GM21737 (cell line): ENCODE measurements around the gene VSIG4.
"Not testable (repeated sequence)": the region's sequence is repeated elsewhere in the genome, so short reads cannot be mapped to it uniquely, and the experiment has no call there.

Source experiments
- ATAC-seq: cut with Tn5 transposase; IDR thresholded peaks from one replicate; pipeline ENCODE4 v1.9.1; 2021; ENCODE audit warnings: mild to moderate bottlenecking, moderate library complexity; ENCODE audit not compliant: unreplicated experiment

VSIG4 gene, protein sequence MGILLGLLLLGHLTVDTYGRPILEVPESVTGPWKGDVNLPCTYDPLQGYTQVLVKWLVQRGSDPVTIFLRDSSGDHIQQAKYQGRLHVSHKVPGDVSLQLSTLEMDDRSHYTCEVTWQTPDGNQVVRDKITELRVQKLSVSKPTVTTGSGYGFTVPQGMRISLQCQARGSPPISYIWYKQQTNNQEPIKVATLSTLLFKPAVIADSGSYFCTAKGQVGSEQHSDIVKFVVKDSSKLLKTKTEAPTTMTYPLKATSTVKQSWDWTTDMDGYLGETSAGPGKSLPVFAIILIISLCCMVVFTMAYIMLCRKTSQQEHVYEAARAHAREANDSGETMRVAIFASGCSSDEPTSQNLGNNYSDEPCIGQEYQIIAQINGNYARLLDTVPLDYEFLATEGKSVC

GRCh38 chrX:66039944-66040343 lies at the start of gene VSIG4:
TSS of gene VSIG4 (minus strand) at chrX:66040080. CDS start at chrX:66039998, 82 bp downstream.
- no peak for ATAC-seq

DNA sequence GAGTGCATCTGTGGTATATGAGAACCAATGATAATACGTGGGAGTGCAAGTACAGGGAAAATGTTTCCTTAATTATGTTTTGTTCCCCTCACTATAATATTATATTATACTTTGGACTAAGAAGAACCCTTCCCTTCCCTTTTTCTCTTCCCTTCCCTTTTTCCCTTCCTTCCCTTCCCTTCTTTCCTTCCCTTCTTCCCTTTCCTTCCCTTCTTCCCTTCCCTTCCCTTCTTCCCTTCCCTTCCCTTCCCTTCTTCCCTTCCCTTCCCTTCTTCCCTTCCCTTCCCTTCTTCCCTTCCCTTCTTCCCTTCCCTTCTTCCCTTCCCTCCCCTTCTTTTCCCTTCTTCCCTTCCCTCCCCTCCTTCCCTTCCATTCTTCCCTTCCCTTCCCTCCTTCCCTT lies 36.9 kb upstream of the VSIG4 start:
- ATAC-seq = no peak

DNA sequence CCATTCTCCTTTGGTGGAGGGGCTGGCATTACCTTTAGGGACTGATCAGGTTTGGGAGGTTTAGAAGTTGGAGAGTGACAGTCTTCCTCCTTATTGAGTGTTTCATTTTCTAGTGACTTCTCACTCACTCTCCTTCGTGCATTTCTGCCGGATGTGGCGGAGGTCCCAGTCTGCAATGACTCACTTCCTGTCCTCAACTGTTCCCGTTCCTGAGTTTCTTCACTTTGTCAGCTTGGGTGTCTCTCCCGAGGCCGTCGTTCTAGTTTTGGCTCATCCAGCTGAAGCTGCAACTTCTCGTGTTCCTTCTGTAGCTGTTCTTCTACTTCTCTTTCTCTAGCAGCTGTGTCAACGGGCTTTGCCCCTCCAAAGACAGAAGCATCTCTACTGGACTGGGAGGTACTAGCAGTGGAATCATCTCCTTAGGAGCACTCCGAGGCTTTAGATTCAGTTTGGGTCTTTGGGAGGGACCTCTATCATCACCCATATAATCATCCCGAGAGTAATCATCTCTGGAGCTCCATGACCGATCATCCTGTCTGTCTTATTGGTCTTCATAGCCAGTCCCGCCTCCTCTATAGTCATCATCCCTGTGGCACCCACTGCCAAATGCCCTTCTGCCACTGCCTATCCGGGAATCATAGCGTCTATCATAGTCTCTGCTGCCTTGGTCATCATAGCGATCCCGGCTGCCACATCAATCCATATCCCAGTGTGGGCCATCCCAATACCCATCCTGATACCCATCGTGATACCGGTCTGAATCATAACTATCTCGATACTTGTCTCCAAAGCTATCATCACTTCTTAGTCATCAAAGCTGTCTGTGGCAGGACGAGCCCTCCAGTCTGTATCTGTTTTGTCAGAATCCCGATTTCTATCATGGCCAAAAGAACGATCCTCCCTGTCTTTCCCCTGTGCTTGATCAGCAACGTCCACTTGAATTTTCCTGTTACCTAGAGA lies 35.3 kb upstream of the VSIG4 start:
- no peak for ATAC-seq

- no peak for ATAC-seq
Measured at GRCh38 chrX:66071126-66071525, 31.2 kb upstream of the VSIG4 start.

DNA sequence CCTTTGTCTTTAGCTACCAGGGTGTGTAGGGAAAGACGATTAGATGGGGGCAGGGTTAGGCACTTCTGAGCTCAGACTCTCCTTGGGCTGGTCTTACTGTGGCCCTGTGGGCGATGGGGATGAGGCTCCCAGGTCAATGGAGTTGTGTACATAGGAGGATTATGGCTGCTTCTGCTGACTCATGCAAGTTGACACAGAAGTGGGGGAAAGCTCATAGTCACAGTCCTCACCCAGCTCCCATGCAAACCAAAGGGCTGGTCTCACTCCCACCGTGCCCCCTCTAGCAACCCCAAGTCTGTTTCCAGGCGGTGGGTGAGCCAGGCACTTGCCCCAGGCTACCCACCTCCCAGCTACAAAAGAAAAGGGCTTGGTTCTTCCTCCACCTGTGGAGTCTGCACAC lies 24.4 kb upstream of the VSIG4 start:
- no peak for ATAC-seq

- ATAC-seq = not testable (repeated sequence)
Measured at GRCh38 chrX:66057019-66057418, 17.1 kb upstream of the VSIG4 start.

- no peak for ATAC-seq
Measured at GRCh38 chrX:66054978-66055377, 15.1 kb upstream of the VSIG4 start.

DNA sequence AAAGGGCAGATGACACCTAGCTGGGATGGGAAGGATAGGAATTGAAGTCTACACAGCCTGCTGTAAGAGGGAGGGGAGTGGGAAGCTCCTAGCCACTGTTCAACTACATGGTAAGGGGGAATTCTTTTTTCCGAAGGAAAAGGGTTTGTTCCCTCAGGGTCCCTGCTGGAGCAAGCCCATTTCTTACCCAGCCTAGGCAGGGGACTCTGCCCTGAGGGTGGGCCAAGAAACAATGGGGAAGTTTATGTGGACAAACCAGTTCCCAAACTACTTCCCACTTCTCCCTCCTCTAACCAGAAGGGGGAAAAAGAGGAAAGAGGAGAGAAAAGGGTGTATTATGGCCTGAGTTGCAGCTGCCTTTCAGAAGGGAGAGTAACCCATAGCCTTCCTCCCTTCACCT lies 13.5 kb upstream of the VSIG4 start:
- no peak for ATAC-seq

GRCh38 chrX:66051980-66052379 lies 12.1 kb upstream of the VSIG4 start:
- ATAC-seq = no peak

DNA sequence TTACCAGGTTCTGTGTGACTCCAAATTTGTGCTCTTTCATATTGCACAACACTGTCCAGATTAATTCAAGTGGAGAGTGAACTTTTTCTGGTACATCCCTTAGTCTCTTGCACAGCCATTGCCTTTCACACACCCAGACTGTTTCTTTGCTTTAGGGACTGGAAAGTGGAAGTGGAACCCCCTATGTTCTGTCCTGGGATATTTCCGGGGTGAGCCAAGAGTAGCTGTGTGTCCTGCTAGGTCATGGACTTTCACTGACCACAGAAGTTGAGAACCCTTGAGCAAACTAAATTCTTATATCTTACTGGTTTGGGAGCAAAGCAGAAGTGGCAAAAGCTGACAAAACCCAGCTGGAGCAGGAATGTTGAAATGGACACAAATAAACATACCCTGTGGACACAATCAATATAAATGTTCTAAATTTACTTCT lies 10.3 kb upstream of the VSIG4 start:
- ATAC-seq = no peak

DNA sequence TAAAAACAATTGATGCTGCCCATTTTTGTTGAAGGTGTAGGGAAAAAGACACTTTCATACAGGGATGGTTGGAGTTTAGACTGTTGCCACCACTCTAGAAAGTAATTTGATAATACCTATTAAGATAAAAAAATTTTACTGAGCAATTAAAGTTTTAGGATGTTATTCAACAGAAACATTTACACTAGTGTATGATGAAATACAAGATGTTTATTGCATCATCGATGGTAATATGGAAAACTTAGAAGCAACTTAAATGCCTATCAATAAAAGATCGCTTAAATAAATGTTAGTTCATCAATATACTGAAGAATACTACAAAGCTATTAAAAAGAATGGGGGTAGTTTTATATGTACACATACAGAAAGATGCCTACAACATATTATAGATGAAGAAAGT lies 9.2 kb upstream of the VSIG4 start:
- no peak for ATAC-seq

DNA sequence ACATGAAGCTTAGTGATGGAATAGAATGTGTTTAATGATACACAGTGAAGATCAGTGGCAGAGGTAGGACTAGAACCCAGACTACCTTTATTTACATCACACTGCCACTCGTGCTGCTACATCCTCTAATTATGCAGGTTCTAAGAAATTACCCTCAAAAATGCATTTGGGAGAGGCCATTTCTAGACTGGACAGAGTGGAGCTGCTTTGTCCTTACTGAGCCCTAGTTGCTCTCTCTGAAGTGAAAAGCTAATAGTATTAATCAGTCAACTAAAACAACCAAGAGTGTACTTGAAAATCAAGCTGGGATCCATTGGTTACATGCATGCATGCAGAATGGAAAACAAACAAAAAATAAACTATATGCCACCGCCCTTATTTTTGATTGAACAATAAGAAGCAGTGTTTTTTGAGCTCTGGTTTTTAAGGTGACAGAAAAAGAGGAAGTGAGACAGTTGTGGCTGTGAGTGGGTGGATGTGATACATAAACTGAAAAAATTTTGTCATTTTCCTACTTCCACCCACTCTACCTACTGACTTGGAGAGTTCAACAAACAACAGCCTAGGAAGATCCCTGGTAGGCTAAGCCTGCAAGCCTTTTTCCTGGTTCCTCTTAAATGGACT lies 6.8 kb upstream of the VSIG4 start:
- peak; percentile 68 for ATAC-seq

DNA sequence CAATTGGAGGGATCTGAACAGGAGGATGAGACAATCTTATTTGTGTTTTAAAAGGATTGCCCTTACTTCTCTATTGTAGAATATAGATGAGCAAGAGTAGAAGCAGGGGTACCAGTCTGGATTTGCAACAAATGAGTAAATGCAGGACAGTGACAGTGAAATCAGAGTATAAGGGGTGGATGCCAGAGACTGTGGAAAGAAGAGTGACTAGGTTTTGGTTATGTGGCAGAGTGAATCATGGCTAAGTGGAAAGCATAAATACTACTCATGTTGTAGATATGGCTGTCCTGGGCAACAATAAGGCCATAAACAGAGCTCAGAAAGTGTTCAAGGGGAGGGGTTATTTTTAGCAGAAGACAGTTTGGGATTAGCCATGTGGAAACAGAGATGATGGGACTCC lies 6.0 kb upstream of the VSIG4 start:
- no peak for ATAC-seq

- no peak for ATAC-seq
Measured at GRCh38 chrX:66043584-66043983, 3.7 kb upstream of the VSIG4 start.

- ATAC-seq = peak; percentile 68
Measured at GRCh38 chrX:66042307-66043077, 2.6 kb upstream of the VSIG4 start.

DNA sequence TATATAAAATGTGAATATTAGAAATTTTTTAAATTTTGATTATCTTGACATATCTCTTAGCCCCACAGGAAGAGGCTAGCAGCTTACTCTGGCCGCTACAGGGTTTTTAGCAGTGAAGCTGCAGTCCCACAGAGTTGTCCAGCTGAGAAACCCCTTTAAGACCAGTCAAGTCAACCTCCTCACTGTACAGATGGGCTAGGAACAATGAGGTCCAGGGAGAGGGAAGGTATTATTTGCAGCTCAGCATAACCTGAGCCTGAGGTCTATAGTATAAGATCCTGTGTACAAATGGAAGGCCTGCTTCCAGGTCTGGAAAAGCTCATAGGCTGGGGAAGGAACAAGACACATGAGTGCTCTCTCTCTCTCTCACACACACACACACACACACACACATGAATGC lies 1.8 kb downstream of the VSIG4 start:
- no peak for ATAC-seq

- ATAC-seq = no peak
Measured at GRCh38 chrX:66036231-66036630, 3.6 kb downstream of the VSIG4 start.

- no peak for ATAC-seq
Measured at GRCh38 chrX:66035667-66036066, 4.2 kb downstream of the VSIG4 start.

DNA sequence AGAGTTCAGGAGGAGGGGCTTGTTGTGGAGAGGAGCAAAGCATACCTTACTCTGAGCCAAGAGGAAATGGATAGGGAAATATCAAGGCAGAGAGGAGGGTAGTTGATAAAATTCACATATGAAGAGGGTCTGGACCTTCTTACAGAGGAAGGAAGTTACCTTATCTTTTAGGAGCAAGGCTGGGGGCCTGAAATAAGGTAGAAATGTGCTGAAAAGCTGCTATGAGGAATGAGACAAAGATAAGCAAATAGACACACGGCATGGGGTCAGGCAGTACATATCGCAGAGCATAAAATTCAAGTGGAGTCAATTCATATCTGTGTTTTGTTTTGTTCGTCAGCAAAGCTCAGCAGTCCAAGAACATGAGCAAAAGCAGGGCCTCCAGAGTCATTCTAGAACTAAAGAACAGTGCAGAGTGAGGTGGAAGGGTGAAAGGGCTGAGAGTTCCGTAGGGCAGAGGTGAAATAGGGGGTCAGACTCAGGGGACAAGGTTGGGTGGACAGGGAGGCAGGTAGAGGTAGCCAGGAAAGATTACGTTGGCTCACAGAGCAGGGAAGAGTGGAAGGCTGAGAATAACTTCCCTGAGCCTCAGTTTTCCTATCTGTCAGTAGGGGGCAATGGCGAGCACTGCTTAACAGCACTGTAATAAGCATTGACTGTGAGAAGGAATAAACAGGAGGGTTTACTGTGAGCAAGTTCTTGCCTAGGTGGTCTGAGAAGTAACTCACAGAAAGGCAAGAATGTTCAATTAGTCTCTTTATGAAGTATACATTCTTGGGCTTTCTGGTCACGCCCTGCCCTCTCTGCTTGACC lies 9.2 kb downstream of the VSIG4 start:
- ATAC-seq = no peak

DNA sequence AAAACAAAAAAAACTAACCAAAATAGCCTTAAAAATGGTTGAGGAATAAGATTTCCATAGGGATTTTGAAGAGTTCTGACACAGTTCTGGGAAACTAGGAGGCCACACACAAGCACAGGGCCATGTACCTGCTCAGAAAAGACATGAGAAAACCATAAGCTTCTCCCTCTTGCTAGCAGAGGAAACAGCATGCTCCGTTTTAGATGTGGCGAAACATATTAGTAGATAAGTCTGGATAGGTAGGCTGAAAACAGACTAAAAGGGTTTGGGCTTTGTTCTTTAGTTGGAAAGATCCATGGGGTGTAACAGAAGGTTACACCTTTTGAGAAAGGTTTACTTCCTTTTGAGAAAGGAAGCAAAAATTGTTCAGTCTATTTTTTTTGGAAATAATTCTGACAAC lies 10.9 kb downstream of the VSIG4 start:
- ATAC-seq = no peak
